OCI-LY1 (cell line): Measurements from ENCODE around the gene CYB5B.

Source experiments
- H2AFZ ChIP-seq: fragments of 200-600 bp; sonication (generic), shearing (Covaris generic); 2 replicates; pipeline ENCODE4 v1.6.0; 2014; ENCODE audit warnings: antibody characterized with exemption, mild to moderate bottlenecking, low read length
- H3F3A ChIP-seq: fragments of 200-600 bp; sonication (generic), shearing (Covaris generic); 2 replicates; pipeline ENCODE4 v1.6.0; 2014; ENCODE audit warnings: mild to moderate bottlenecking, antibody characterized with exemption, low read length, moderate library complexity; ENCODE audit not compliant: insufficient read depth
- H3K27ac ChIP-seq: fragments of 200-600 bp; sonication (generic); 2 replicates; pipeline ENCODE4 v1.5.1; 2014; ENCODE audit warnings: low read length, mixed run types, mild to moderate bottlenecking, low read depth; ENCODE audit not compliant: poor library complexity, severe bottlenecking
- H3K27me3 ChIP-seq: fragments of 200-600 bp; sonication (generic); 2 replicates; pipeline ENCODE4 v1.6.0; 2014; ENCODE audit warnings: antibody characterized with exemption, mild to moderate bottlenecking, low read length, moderate library complexity; ENCODE audit not compliant: insufficient read depth
- H3K36me3 ChIP-seq: fragments of 200-600 bp; sonication (generic); 2 replicates; pipeline ENCODE4 v1.6.1; 2014; ENCODE audit warnings: mild to moderate bottlenecking, antibody characterized with exemption, low read length, moderate library complexity, mixed read lengths; ENCODE audit not compliant: insufficient read depth
- H3K4me1 ChIP-seq: fragments of 200-600 bp; sonication (generic); 2 replicates; pipeline ENCODE4 v1.5.1; 2014; ENCODE audit warnings: mild to moderate bottlenecking, low read length, moderate library complexity; ENCODE audit not compliant: insufficient read depth, severe bottlenecking
- H3K4me2 ChIP-seq: fragments of 200-600 bp; sonication (generic), shearing (Covaris generic); 2 replicates; pipeline ENCODE4 v1.6.1; 2014; ENCODE audit warnings: low read length
- H3K4me3 ChIP-seq: fragments of 200-600 bp; sonication (generic); 2 replicates; pipeline ENCODE4 v1.5.1; 2014; ENCODE audit warnings: low read length, low read depth, mild to moderate bottlenecking, mixed read lengths; ENCODE audit not compliant: poor library complexity, severe bottlenecking
- H3K79me2 ChIP-seq: fragments of 200-600 bp; shearing (Covaris generic); 2 replicates; pipeline ENCODE4 v1.6.1; 2016; ENCODE audit warnings: mixed run types, low read length, mixed read lengths; ENCODE audit not compliant: insufficient read depth
- H3K9ac ChIP-seq: fragments of 200-600 bp; sonication (generic), shearing (Covaris generic); 2 replicates; pipeline ENCODE4 v1.6.1; 2014; ENCODE audit warnings: mild to moderate bottlenecking, low read length, mixed read lengths
- H3K9me2 ChIP-seq: fragments of 200-600 bp; sonication (generic), shearing (Covaris generic); 2 replicates; pipeline ENCODE4 v1.6.1; 2014; ENCODE audit warnings: low read depth, mild to moderate bottlenecking, low read length, mixed read lengths
- H3K9me3 ChIP-seq: fragments of 200-600 bp; shearing (Covaris generic); 2 replicates; pipeline ENCODE4 v1.6.1; 2014; ENCODE audit warnings: low read length, mixed read lengths
- H4K20me1 ChIP-seq: fragments of 200-600 bp; sonication (generic), shearing (Covaris generic); 2 replicates; pipeline ENCODE4 v1.6.0; 2016; ENCODE audit warnings: mild to moderate bottlenecking, low read length; ENCODE audit not compliant: insufficient read depth
- EZH2 ChIP-seq: fragments of 200-600 bp; sonication (generic), shearing (Covaris generic); IDR thresholded peaks from 2 replicates; pipeline ENCODE4 v1.8.0; 2017; ENCODE audit warnings: borderline replicate concordance, mixed run types, mild to moderate bottlenecking, antibody characterized with exemption, low read length, moderate library complexity, mixed read lengths
- TF ChIP-seq, protein P1 (sequence below): fragments of 200-600 bp; sonication (generic), shearing (Covaris generic); IDR thresholded peaks from 2 replicates; pipeline ENCODE4 v1.5.1; 2017; ENCODE audit warnings: mild to moderate bottlenecking, antibody characterized with exemption, low read length, moderate library complexity, mixed read lengths

Gene CYB5B

DNA sequence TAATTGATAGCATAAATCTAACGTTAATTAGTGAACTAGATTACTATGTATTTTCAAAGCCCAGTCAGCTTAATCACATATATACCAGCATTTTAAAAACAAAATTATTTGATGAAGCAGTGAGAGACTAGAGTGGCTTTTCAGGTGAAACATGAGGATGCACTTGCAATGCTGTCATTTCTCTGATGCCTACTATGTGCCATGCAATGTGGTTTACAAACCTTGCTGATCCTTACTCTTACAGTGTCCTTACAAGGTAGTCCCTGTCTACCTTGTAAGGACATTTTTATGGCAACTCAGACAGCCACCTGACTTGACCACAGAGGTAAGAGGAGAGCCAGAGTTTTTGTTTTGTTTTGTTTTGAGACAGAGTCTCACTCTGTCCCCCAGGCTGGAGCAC, 42.7 kb downstream of the CYB5B start:
- H3K9me3 ChIP-seq = no peaks in the 10 kb centered on the region
- H3K4me2 ChIP-seq = no peak overlapping the region
- TF ChIP-seq, protein P1, sequence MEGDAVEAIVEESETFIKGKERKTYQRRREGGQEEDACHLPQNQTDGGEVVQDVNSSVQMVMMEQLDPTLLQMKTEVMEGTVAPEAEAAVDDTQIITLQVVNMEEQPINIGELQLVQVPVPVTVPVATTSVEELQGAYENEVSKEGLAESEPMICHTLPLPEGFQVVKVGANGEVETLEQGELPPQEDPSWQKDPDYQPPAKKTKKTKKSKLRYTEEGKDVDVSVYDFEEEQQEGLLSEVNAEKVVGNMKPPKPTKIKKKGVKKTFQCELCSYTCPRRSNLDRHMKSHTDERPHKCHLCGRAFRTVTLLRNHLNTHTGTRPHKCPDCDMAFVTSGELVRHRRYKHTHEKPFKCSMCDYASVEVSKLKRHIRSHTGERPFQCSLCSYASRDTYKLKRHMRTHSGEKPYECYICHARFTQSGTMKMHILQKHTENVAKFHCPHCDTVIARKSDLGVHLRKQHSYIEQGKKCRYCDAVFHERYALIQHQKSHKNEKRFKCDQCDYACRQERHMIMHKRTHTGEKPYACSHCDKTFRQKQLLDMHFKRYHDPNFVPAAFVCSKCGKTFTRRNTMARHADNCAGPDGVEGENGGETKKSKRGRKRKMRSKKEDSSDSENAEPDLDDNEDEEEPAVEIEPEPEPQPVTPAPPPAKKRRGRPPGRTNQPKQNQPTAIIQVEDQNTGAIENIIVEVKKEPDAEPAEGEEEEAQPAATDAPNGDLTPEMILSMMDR = no peak
- no peak for TF ChIP-seq EZH2
- H3K9me2 ChIP-seq = no peaks in the 10 kb centered on the region
- H3K4me3 ChIP-seq = no peak overlapping the region
- H3K36me3 ChIP-seq = peaks cover 32% of the 10 kb centered on the region
- no peak overlapping the region for H3K9ac ChIP-seq
- H3K27ac ChIP-seq = no peak overlapping the region
- no peak overlapping the region for H2AFZ ChIP-seq
- no peaks in the 10 kb centered on the region for H3K27me3 ChIP-seq
- H3K4me1 ChIP-seq = no peaks in the 10 kb centered on the region
- H4K20me1 ChIP-seq = no peaks in the 10 kb centered on the region
- H3F3A ChIP-seq = no peaks in the 10 kb centered on the region
- H3K79me2 ChIP-seq = no peaks in the 10 kb centered on the region

DNA sequence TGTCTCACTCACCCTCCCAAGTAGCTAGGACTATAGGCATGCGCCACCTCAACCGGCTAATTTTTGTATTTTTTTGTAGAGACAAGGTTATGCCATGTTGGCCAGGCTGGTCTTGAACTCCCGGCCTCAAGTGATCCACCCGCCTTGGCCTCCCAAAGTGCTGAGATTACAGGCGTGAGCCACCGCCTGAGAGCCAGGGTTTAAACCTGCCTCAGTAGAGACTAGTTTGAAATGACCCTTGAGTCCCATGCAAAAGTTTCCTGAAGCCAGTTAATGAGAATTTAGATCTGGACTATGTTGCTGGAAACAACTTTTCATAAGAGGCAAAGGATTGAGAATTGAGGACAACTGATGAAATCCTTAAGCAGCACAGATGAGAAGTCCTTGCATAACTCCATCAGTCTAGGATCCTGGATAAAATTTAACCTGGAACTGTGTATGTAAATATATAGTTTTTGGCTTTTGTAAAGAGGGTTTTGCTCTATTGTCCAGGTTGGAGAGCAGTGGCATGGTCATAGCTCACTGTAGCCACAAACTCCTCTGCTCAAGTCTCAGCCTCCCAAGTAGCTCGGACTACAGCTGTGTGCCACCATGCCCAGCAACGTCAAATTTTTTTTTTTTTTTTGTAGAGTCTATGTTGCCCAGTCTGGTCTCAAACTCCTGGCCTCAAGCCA, 43.2 kb downstream of the CYB5B start:
- Histone ChIP-seq H2AFZ (no peak overlapping the region), H3K4me3 (no peak overlapping the region), H4K20me1 (no peaks in the 10 kb centered on the region), H3K27ac (no peak overlapping the region), H3K9ac (no peak overlapping the region), H3K9me3 (no peaks in the 10 kb centered on the region), H3K9me2 (no peaks in the 10 kb centered on the region), H3K4me2 (no peak overlapping the region), H3K27me3 (no peaks in the 10 kb centered on the region), H3K4me1 (no peaks in the 10 kb centered on the region), H3K36me3 (peaks cover 26% of the 10 kb centered on the region; the same call in 1 of the 2 replicates), H3F3A (no peaks in the 10 kb centered on the region), H3K79me2 (no peaks in the 10 kb centered on the region)
- TF ChIP-seq EZH2 = no peak
- TF ChIP-seq, protein P1 = no peak

DNA sequence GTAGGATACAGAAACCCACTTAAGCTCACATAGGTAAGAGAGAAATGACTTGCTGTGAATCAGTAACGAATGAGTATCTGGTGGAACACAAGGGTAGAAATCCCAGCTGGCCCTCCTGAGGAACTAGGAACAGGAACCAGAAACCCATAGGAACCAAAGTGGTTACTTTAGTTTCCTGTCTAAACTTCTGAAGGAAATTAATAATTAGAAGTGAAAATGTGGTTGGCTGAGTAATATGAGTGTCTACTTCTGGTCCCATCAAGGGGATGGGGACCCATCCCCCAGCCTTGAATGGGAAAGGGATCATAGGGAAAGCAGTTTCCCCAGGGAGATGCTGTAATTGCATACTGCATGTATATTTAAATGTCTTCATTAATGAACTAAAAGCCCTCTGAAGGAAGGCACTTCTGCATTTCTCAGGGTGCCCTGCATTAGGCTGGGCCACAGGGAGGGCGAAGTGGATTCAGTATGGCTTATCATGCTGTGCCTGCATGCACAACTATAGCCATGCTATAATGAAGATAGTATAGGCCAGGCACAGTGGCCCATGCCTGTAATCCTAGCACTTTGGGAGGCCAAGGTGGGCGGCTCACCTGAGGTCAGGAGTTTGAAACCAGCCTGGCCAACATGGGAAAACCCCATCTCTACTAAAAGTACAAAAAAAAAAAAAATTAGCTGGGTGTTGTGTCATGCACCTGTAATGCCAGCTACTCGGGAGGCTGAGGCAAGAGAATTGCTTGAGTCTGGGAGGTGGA, 45.6 kb downstream of the CYB5B start:
- H3K27ac ChIP-seq = no peak overlapping the region
- no peak overlapping the region for H3K9ac ChIP-seq
- H3K79me2 ChIP-seq = no peaks in the 10 kb centered on the region
- no peaks in the 10 kb centered on the region for H3K27me3 ChIP-seq
- no peak overlapping the region for H3K4me3 ChIP-seq
- H3F3A ChIP-seq = no peaks in the 10 kb centered on the region
- no peaks in the 10 kb centered on the region for H3K9me3 ChIP-seq
- no peaks in the 10 kb centered on the region for H3K4me1 ChIP-seq
- H4K20me1 ChIP-seq = no peaks in the 10 kb centered on the region
- H2AFZ ChIP-seq = no peak overlapping the region
- no peak overlapping the region for H3K4me2 ChIP-seq
- TF ChIP-seq, protein P1 = no peak
- TF ChIP-seq EZH2 = no peak
- peaks cover 6% of the 10 kb centered on the region; the same call in 1 of the 2 replicates for H3K36me3 ChIP-seq
- H3K9me2 ChIP-seq = no peaks in the 10 kb centered on the region
